NCI-H345 (cell line): ENCODE data around the gene EYS.

Experiments
- DNase-seq: peaks from one replicate; lab custom pipeline; 2025; lab: John Stamatoyannopoulos, UW

The EYS gene

DNA sequence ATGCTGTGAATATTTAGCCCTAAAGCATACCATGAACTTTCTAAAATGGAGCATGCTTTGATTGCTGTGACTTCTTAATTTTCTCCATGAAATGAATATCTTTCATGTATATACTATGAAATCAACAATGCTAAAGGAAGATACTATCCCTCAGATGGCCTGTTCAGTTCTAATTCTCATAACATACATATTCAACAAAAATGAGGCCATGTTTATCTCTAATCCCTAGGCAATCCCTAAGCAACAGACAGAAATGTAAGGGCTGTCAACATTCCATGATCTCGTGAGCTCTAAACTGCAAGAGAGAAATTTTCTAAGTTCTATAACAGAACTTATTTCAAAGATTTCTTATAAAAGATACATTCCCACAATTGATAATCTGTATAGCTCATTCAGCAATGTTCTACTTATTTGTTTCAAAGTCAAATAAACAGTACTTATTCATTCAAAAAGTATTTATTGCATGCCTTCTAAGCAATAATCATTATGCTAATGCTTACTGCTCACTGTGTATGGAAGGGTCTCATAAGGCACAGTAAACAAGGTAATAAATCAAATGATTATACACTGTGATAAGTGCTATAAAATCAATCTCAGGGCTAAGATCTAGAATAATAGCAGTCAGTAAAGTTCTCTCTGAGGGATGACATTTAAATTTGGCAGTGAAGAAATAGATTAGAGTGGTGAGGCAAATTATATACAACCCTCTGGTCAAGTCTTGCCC lies 1578.6 kb downstream of the EYS start:
- DNase-seq, result no peak

DNA sequence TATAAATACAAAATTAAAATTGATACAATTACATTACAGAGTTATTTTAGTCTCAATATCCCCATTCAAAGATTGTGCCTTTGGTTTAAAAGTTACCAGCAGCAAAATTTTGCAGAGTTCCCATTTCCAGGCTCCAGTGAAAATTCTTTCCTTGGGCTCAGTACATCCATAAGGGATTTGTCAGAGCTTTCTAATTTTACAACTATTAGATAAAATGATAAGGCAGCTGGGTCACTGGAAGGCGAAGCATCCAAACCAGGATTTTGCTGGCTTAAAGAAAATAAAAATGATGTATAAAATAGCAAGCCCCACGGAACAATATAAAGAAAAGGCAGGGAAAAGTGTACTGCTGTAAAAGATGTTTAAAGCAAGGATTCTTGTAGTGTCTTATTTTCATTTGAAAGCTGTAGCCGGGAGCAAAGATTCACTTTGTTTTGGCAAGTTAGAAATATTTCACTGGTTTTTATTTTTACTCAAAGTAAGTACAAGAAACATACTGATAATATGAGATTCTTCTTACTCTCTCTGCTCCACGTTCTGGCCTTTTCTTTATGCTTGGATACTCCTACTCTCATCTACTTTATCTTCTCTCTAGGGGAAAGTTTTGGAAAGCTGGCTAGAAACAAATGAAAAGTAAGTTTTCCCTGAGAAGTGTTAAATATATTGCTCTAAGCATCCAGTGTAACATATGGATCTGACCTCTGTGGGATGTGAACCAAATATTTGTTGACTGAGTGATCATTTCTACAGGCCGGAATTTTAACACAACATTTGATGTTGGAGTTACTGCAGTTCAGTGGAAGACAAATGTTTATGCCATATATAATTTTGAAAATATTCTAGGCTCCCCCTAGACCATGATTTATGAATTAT lies 1583.0 kb downstream of the EYS start:
- no peak for DNase-seq

DNA sequence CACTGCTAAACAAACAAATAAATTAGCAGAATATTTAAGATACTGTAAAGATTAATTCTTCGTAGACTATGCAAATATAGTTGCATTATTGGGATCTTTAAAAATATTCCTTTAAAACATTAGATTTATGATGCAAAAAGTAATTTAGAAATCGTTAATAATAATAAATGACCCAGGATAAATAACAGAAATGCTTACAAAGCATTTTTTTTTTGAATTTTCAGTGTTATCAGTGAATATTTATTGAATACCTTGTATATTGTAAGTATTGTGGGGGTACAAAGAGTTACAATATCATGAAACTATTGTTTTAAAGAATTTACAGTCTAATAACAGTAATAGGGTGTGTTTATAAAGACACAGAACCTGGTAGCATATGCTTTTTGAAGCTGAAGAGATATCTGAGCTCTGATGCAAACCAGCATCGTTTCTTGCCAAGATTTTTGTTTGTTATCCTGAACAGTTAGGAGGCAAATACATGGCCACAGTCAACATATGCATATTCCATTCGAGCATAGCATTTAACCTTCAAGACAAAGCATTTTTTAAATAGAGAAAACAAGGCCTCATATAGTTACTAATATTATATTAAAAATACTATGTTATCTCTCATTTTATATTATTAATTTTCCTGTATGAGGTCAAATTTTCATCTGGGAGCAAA lies 1584.2 kb downstream of the EYS start:
- no peak for DNase-seq

GRCh38 chr6:64121011-64121565 lies 1585.9 kb downstream of the EYS start:
- no peak for DNase-seq

- peak; percentile 4 for DNase-seq
Observed at GRCh38 chr6:64113704-64114103, 1593.3 kb downstream of the EYS start.

DNA sequence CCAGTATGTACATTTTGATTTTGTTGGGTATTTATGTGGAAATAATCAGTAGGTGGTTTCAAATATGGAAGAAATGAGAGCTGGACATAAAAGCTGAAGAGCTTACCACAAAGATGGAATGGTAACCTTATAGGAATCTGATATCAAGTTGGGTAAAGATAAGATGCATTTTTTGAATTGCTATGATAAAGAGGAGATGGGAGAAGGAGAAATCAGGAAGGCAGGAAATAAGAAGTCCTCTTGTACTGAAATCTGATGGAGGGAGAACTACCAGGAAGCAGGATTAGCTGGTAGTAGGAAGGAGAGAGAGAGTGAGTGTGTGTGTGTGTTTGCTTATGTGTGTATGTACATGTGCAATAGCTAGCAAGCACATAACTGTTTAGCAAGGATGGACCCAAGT lies 1603.0 kb downstream of the EYS start:
- DNase-seq, result no peak

DNA sequence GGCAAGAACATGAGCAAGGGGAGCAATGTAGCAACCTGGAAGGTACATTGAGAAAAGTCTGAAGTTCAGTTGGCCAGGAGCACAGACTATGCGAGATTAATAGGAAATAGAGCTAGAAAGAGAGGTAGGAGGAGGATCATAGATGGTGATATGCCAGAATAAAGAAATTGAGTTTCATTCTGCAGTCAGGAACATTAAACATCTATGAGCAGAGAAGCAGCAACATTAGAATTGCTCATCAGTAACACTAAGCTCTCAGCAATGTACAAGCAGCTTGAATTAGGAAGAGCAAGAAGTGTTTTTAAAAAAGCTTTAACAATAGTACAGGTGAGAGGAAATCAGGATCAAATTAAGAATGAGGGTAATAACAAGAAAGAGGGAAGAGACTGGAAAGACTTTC lies 1603.5 kb downstream of the EYS start:
- no peak for DNase-seq

GRCh38 chr6:64100702-64101303 lies 1606.2 kb downstream of the EYS start:
- no peak for DNase-seq

GRCh38 chr6:64090352-64090751 lies 1616.7 kb downstream of the EYS start:
- no peak for DNase-seq

- no peak for DNase-seq
Observed at GRCh38 chr6:64085126-64085525, 1621.9 kb downstream of the EYS start.

GRCh38 chr6:64084185-64084663 lies 1622.8 kb downstream of the EYS start:
- no peak for DNase-seq

DNA sequence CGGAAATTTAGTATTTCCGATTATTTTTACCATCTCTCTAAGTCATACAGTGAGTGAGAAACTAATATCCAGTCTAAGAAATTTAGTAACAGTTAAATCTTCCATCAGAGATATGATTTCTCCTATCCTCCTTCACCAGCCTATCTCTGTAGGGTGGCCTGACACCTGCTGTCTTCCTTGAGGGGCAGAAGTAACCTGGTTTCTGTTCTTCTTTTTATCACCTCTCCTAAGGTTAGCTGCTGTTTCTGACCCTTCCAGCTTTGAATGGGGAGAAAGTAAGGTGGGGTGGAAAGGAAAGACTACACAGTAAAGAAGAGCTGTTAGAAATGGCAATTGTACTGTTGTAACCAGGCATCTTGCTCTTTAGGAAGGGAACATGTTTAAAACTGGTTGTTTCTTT lies 1623.8 kb downstream of the EYS start:
- no peak for DNase-seq

GRCh38 chr6:64081453-64081852 lies 1625.6 kb downstream of the EYS start:
- DNase-seq, result no peak

DNA sequence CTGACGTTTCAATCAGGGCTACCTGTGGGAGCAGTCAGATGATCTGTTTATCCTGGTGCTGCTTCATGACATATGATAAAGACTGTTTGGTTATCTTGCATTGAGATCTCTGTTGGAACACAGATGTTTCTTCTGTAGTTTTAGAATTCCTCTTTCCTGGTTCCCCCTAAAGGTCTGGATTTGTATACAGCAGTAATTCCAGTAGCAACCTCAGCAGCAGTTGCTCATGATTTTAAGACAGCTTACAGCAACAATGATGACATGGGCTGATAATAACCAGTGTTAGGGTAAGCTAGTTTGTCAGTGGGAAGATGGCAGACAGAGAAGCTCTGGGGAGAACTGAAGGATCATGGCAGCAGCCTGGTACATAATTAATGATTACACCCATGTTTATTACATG lies 1632.0 kb downstream of the EYS start:
- DNase-seq, result no peak

GRCh38 chr6:64072686-64073085 lies 1634.3 kb downstream of the EYS start:
- no peak for DNase-seq

DNA sequence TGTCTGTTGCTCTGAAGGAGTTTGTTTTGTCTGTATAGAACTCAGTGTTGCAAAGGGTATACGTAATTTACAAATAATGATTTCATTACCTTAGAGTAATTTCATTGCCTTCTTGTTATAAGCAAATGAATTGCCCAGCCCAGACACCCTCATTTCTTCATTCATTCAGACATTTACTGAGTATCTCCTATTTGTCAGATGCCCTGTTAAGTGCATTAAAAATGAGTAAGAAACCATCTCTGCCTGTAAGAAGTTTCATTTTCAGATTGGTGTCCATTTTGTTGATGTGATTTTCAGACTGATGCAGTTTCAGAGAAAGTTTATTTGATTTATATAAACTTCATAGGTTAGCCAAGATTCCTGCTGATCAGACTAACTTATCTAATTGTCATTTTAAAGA lies 1642.1 kb downstream of the EYS start:
- DNase-seq, result no peak

DNA sequence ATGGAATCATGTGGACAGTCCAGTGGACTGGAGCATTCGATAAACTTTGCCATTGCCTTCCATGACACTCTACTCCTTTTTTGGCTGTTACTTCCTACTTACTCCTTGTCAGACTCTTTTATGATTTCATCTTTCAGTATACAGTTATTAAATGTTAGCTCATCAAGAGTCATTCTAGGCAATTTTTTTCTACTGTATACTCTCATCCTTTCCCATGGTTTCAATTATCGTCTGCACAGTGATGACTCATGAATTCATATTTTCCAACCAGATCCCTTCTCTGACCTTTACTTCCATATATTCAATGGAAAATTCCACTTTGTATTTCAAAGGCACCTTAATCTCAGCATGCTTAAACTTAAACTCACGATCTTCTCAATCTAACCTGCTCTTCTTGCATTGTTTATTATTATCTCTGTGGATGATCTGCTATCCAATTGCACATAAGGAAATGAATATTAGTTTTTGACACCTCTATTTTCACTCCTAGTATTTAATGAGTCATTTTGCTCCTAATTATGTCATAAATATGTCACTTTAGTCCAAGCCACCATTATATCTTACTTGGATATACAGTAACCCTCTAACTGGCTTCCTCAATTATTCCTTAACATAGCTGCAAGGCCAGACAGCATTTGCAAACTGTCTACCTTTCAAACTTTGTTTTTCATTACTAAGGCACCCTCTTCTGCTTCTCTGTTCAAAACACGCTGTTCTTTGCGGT lies 1643.9 kb downstream of the EYS start:
- no peak for DNase-seq

GRCh38 chr6:64054861-64055260 lies 1652.2 kb downstream of the EYS start:
- no peak for DNase-seq

GRCh38 chr6:64050590-64050989 lies 1656.4 kb downstream of the EYS start:
- DNase-seq, result no peak

DNA sequence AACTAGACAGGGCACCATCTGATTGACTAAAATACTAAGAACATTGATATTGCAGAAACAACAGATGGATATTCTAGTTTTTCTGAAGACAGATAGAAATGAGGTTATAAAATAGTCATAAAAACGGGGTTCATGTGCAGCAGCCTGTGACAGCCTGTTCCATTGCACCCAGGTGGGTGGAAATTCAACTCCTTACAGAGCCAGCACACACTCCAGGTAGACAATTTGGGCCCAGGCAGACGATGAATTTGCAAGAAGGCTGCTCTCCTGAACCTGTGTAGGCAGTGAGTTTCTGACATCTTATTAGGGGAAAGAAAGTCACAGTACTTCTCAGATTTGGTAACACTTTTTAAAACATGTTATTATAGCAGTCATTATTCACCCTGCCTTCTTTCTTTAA lies 1657.3 kb downstream of the EYS start:
- no peak for DNase-seq

GRCh38 chr6:64046746-64047208 lies 1660.2 kb downstream of the EYS start:
- no peak for DNase-seq
